GM18502 (cell line): ENCODE data around the gene BORCS8.

Experiments used
- ATAC-seq: cut with Tn5 transposase; IDR thresholded peaks from one replicate; pipeline ENCODE4 v1.9.1; 2021; ENCODE audit warnings: mild to moderate bottlenecking; ENCODE audit not compliant: unreplicated experiment, poor library complexity

Gene BORCS8

GRCh38 chr19:19214892-19215291 lies 22.9 kb upstream of the BORCS8 start:
- ATAC-seq = no peak

GRCh38 chr19:19214159-19214490 lies 22.2 kb upstream of the BORCS8 start:
- no peak for ATAC-seq

GRCh38 chr19:19213426-19214158 lies 21.6 kb upstream of the BORCS8 start:
- no peak for ATAC-seq

- ATAC-seq = no peak
Measured at GRCh38 chr19:19212916-19213315, 21.0 kb upstream of the BORCS8 start.

- ATAC-seq = no peak
Measured at GRCh38 chr19:19211499-19212420, 19.8 kb upstream of the BORCS8 start, which contains the start of gene NCAN. Gene NCAN, plus strand, starts transcription at chr19:19211958. Its CDS starts 4,996 bp downstream, at chr19:19216954.

- ATAC-seq = no peak
Measured at GRCh38 chr19:19209372-19209771, 17.4 kb upstream of the BORCS8 start.

- no peak for ATAC-seq
Measured at GRCh38 chr19:19207637-19208572, 16.0 kb upstream of the BORCS8 start.

- no peak for ATAC-seq
Measured at GRCh38 chr19:19206938-19207337, 15.0 kb upstream of the BORCS8 start.

GRCh38 chr19:19205416-19206410 lies 13.8 kb upstream of the BORCS8 start:
- ATAC-seq = no peak

- ATAC-seq = no peak
Measured at GRCh38 chr19:19204181-19204580, 12.2 kb upstream of the BORCS8 start.

- ATAC-seq = peak; percentile 71
Measured at GRCh38 chr19:19203012-19203856, 11.3 kb upstream of the BORCS8 start, which contains the start of gene NR2C2AP. Gene NR2C2AP, minus strand, starts transcription at chr19:19203414. Its CDS starts 354 bp downstream, at chr19:19203060.

- ATAC-seq = peak; percentile 11
Measured at GRCh38 chr19:19202707-19203011, 10.7 kb upstream of the BORCS8 start.

- ATAC-seq = no peak
Measured at GRCh38 chr19:19201697-19202630, 10.0 kb upstream of the BORCS8 start.

- no peak for ATAC-seq
Measured at GRCh38 chr19:19193926-19194325, 2.0 kb upstream of the BORCS8 start.

GRCh38 chr19:19192910-19193423 lies 1.0 kb upstream of the BORCS8 start:
- no peak for ATAC-seq

GRCh38 chr19:19191768-19192077 lies 229 bp downstream of the BORCS8 start:
- no peak for ATAC-seq

GRCh38 chr19:19186742-19187141 lies 5.2 kb downstream of the BORCS8 start:
- ATAC-seq = no peak
